Stimulated activated naive CD8-positive, alpha-beta T cell treated with anti-CD3 and anti-CD28 coated beads, Interleukin-15, Interleukin-2, amounts not matched to agents 100 U/mL and 50 U/mL, for 24 hours (primary cell): ENCODE results near the gene PYROXD2.
"Not testable (repeated sequence)": the region's sequence is repeated elsewhere in the genome, so short reads cannot be mapped to it uniquely, and the experiment has no call there.

ENCODE experiments used
- ATAC-seq: fragments of 150-1000 bp; cut with Tn5 transposase; one replicate; pipeline ENCODE4 v1.10.0; 2021
- DNase-seq: peaks from one replicate; pipeline ENCODE4 v3.0.0; 2021

Gene PYROXD2

GRCh38 chr10:98365406-98366061 lies 49.4 kb downstream of the PYROXD2 start:
- DNase-seq (no peak), ATAC-seq (no peak)

DNA sequence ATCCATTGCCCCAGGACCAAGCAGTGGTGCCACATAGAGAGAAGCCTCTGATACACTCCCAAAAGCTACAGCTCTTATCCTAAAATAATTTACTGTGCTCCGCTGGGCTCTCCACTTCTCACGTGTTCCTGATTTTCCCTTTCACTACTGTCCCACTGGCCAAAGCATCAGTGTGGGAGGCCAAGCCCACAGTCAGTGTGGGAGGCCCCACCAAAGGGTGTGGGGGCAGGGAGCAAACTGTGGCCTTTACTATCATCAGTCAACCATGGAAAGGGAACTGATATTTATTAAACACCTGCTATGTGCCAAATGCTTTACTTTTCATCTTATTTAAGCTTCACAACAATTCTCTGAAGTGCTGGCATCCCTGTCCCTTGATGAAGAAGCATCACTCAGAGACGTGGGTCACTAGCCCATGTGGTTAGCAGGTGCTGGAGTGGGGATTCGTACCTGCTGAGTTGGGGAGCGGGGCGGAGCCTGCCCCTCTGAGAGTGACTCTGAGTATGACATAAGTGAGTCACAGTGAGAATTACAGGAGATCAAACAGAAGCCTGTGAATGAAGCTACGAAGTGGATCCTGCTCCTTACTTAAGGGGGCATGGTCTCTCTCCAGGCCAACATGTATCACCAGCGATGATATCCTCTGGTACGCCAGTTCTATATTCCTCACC lies 50.4 kb downstream of the PYROXD2 start:
- ATAC-seq (no peak), DNase-seq (no peak)

GRCh38 chr10:98363220-98363619 lies 51.8 kb downstream of the PYROXD2 start:
- no peak for ATAC-seq

GRCh38 chr10:98361131-98362025 lies 53.6 kb downstream of the PYROXD2 start:
- ATAC-seq, result peak; percentile 94
- DNase-seq, result peak; percentile 37

More at GRCh38 chr10:98363220-98363619, 51.8 kb downstream of the PYROXD2 start:
- DNase-seq, result no peak

DNA sequence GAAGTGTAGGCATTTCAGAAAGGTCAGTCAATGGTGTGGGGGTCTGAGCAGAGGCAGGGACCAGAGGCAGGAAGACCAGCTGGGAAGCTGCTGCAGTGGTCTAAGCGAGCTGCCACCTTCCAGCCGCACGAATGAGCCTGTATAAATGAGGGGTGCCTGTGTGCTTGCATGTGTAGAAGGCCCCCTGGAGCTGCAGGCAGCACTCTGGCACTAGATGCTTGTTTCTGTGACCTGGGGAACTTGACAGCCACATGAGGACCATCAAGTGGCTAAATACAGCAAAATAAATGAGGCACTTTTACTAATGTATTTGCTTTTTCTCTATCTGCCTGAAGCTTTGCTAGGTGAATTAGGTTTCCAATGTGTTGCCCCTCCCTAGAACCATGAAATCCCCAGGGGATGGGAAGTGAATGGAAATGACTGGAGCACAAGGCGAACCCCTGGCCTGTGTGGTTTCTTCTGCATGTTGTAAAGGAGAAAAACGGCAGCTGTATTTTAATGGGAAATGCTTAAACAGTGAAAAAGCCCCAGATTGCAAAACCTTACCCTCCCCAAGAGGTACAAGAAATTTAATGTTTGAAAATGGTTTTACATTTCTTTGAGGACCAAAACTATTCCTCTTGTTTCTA lies 57.7 kb downstream of the PYROXD2 start:
- DNase-seq (no peak), ATAC-seq (no peak)

GRCh38 chr10:98354491-98354890 lies 60.5 kb downstream of the PYROXD2 start:
- ATAC-seq, result no peak
- DNase-seq, result no peak

DNA sequence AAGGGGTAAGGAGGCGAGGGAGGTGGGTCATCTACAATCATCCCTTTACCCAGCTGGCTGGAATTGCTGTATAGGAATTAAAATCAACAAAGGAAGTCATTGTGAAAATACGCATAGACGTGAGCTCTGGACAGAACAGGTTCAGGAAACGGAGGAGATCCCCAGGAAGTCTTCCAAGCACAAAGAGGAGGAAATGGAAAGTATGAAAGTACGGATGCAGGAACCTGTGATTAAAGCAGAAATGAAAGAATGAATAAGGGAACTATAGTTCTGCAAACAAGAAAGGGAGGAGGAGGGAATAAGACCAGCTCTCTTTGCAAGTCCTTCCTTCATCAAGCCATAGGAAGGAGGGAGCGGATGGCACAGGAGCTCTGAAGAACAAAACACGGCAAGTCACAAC lies 61.8 kb downstream of the PYROXD2 start:
- DNase-seq (no peak), ATAC-seq (no peak)

DNA sequence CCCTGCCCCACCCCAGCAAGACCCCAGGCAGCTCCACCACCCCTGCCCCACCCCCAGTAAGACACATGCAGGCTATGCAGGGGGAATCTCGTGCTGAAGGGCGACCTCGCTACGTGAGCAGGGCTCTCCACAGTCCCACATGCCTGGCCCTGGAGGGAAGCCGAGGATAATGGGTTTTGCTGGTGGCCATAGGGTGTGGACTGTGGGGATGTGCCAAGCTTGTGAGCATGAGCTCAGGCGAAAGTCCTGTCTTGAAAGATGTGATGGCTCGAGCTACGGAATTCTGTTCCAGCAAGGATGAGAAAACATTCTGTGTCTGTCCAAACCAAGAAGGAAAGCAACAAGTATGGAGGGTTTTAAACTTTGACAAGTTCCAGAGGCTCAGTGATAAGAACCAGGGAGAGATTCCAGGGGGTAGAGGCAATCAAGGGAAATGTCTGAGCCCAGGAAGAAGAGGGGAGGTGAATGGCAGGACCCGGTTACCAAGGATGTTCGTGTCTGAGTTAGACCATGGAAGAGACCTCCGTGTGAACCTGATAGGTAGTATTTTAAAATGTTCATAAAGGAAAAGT lies 63.1 kb downstream of the PYROXD2 start:
- ATAC-seq, result no peak
- DNase-seq, result no peak

DNA sequence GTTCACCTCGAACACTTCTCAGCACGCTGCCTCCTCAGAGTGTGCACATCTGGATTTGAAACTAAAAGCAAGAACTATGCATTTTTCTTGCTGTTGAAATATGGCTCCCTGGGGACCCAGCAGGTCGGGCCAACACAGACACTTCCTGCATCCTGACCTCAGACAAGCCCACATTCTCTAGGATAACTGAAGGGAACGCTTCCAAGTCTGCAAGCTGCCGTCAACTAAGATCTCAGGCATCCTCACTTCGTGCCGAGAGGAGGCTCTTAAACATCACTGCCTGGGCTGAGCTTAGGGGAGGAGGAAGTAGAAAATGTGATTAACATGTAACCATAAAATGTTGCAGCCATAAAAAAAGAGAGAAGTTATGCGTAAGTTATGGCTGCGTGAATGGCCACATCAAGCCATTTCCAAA lies 65.5 kb downstream of the PYROXD2 start:
- no peak for DNase-seq
- ATAC-seq, result no peak

DNA sequence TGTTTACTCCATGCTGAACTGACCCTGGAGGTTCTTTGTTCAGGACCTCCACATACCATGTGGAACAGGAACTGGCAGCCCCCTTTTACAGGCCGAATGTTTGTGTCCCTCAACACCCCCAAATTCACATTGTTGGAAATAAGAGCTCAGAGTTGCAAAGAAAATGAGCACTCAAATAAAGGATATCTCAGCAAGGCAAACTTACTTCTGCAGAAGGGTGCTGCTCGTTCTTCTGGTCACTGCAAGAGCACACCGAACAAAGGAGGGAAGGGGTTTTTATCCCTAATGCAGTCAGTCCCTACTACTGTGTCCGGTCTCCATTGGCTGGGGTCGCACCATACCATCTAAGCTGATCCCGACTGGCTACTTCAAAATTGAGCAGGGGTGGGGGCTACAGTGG lies 68.1 kb downstream of the PYROXD2 start:
- ATAC-seq, result no peak
- no peak for DNase-seq

DNA sequence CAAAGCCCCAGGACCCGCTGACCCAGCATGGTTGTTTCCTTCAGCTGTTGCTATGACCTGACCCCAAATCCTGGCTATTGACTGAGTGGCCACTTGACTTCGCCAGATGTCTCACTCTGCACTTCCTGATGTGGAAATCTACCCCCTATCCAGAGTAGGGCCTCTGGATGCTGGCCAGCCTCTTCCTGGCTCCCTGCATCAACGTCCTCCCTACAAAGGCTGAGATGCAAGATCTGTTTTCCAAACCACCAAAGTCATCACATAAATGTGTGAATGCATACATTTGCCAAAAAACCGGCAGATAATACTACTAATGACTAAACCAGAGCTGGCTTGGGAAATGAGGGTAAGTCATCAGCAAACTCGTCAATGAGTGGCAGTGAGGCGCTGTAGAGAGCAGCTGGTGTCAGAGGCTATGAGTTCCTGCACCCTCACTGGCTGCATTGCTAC lies 70.4 kb downstream of the PYROXD2 start:
- ATAC-seq, result no peak
- no peak for DNase-seq

GRCh38 chr10:98341701-98342100 lies 73.3 kb downstream of the PYROXD2 start:
- not testable (repeated sequence) for DNase-seq, ATAC-seq

DNA sequence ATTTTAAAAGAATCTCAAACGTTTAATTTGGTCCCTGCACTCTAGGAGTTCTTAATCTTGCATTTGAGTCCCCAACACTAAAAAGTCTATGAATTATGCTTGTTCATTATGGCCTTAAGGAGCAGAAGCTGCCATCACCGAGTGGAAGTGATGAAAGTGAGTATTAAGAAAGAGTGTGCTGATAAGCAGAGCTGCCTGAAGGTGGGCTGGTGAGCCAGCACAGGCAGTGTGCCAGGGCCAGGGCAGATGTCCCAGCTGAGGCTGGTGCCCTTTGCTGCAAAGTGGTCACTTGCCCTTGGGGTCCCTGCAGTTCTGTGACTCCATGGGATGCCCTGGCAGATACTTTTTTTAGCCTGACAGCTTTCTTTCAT lies 74.1 kb downstream of the PYROXD2 start:
- DNase-seq, result no peak
- ATAC-seq, result no peak

DNA sequence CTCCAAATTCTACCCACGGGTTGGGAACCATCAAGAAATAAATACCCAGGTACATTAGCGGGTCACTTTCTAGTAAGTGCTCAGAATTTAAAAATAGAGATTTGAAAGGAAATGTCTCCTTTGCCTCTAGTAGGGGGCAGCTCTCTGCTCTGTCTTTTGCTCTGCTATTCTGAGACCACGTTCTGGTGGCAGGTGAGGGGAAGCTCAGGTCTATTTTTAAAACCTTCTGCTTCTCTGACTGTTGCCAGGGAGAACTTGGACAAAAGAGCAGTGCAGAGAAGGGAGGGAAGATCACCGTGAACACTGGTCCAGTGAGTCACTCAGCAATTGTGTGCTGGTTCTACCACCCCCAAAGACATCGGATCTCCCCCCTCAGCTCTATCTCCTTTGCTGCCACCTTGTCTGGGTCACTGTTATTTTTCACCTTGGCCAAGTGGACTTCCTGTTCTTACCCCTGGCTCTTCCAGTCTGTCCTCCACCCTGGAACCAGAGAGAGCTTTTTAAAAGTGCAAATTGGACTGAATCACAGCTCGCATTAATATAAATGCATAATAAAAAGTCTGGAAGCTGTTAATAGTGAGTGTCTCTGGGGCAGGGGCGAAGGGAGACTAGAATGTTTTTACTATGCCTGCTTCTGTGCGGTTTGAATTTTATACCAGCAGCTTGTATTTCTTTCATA lies 74.6 kb downstream of the PYROXD2 start:
- ATAC-seq (peak; percentile 28), DNase-seq (no peak)

- ATAC-seq (no peak), DNase-seq (no peak)
Observed at GRCh38 chr10:98339799-98340198, 75.2 kb downstream of the PYROXD2 start.

DNA sequence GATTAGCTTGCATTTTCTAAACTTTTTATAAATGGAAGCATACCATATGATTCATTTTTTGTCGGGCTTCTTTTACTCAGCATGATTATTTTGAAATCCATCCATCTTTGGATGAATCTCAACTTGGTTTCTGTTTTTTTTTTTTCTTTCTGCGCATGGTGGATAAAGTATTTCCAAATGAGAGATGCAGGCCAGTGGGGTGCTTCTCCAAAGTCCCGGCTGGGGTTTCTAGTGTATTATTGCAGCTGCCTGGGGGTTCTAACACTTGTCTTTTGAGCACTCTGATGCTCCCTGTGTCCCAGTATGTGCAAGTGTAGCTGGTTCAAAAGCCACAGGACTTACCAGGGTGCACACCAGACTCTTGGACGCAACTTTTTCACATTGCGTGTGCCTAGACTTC lies 76.1 kb downstream of the PYROXD2 start:
- DNase-seq, result no peak
- no peak for ATAC-seq

- DNase-seq, result no peak
Observed at GRCh38 chr10:98338318-98338717, 76.7 kb downstream of the PYROXD2 start.

DNA sequence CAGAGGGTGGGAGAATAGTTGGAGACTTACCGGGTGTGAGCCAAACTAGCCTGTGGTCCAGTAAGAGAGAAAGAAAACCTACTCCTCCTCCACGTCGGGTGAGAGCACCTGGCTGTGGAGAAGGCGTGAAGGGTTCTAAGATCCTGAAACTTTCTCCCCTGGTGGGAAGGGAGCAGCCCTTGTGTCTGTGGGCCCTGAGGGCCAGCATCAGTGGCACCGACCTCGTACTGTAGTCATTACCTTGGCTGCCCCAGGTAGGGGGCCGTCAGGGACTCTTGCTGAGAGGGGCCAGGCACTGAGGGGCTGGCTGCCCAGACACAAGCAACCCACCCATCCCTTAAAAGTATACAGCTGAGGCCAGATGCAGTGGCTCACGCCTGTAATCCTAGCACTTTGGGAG lies 77.5 kb downstream of the PYROXD2 start:
- no peak for DNase-seq
- ATAC-seq, result no peak

More at GRCh38 chr10:98338318-98338717, 76.7 kb downstream of the PYROXD2 start:
- ATAC-seq, result no peak
